GM21737 (cell line): ENCODE measurements around the gene CD83.
A peak's percentile ranks its signal among the peaks of the same experiment; 100 is the strongest.

ENCODE experiments used
- ATAC-seq: cut with Tn5 transposase; IDR thresholded peaks from one replicate; pipeline ENCODE4 v1.9.1; 2021; ENCODE audit warnings: mild to moderate bottlenecking, moderate library complexity; ENCODE audit not compliant: unreplicated experiment

CD83 gene

DNA sequence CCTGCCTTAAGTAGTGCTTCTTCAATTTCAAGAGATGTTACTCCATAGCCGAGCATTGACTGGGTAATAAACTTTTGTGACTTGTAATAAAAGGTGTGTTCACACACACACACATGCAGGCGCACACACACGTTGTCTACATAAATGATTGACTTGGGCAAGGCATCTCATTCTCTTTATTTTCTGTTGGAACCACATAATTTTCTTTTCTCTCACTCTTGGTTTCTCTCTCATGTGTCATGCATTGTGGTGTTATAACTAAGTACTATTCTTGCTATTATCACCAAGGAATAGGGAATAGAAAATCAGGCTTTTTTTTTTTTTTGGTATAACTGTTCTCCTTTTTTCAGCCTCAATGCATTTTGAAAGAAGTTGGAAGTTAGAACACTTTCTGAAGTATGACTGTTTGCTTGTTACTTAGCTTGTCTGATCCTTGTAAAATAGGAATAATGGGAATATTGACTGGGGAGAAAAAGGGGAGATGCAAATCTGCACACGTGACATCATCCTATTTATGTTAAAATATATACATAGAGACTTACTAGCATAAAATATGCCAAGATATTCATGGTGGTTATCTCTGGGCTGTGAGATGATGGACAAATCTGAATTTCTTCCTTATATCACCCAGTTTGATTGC, 26.1 kb upstream of the CD83 start:
- no peak for ATAC-seq

DNA sequence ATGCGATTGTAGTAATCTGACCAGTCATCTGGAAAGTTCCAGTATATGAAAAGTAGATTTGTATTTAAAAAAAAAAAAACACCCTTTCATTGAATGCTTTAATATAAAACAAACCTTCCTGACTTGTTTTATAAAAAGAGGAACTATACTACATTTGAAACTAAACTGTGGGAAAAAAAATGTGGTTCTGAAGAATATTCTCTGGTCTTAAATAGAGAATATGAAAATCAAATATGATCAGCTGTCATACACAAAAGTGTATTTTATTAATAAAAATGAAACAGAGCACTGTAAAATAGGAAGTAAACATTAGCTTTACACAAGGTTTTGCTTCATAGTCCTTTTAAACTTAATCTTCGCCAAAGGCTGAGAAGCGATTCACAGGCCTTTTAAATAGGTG, 25.3 kb upstream of the CD83 start:
- no peak for ATAC-seq

DNA sequence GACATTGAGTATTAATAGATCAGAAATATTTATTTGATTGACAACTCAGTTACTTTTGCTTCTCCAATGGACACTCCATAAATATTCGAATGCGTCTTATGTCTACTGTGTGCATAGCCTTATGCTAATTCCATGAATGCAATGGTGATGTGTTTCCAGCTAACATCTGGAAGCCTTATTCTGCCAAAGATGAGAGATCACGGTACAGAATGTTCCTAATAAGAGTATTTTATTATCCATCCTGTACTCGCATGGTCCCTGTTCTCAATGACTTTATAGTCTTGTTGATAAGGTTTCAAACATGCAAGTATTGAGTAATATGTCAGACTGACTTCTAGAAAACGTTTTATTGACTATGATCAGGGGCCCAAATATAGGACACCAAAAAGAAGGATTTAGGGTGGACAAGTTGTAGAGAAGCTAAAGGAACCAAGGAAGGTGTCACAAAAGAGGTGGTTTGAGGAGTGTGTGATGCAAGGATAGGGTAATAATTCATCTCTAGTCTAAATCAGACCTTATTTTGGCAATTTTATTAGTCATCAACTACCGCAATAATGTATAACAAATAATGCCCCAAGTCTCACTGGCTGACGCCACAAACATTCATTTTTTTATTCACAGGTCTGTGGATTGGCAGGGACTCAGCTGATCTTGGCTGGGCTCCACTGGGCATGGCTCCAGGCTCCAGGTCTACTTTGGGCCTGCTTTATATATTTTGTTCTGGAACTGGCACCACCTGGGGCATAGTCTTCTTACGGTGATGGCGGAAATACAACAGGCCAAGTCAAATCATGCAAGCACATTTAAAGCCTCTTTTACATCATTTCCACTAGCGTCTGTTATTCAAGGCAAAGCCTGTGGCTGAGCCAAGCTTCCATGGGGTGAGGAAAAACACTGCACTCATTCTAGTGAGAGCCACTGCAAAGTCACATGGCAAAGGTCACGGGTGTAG, 24.5 kb upstream of the CD83 start:
- ATAC-seq = no peak

DNA sequence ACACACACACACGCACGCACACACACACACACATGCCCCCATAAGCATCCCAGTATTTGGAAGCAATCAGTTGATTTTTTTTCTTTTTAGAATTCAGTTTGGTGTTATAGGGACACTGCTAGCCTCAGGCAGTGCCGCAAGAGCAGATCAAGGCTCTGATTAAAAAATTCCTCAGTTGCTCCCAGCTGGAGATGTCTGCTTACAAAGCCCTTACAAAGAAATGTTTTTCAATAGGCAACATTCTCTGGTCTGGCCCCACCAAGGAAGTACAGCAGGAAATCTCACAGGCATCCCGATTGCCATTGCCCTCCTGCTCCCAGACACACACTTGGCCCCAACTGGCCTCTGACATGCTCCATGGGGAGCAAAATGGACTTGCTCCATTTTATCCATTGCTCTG, 22.9 kb upstream of the CD83 start:
- no peak for ATAC-seq

DNA sequence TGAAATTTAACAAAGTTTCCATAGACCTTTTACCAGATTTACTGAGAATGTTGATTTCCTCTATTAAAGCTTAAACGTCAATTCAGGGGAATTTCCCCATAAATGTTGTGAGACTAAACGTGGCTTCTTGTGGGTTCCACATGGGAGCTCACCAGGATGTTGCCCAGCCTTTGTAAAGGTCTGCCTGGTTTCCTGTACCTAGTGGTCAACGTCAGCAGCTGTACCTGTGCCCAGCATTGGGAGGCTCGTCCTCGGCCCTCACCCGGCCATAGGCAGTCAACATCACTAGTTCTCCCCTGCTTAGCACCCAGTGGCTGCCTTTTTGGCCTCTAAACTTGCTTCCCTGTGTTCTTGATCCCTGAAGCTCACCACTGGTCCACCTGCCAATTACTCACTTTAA, 22.1 kb upstream of the CD83 start:
- ATAC-seq = peak; percentile 56

DNA sequence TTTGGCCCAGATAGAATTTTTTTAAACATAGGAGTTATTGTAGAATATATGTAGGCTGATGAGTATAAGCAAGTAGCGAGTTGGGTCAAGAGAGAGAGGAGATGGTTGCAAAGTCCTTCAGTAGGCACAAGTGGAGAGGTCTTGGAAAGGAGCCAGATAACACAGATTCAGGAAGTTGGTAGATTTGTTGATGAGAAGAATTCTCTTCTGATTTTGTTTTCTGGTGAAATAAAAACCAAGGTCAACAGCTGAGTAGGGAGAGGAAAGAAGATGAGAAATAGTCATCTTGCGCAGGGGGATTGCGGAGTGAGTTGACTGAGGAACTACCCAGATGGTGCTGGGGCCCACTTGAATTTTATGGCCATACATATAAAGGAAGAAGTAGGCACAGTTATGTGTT, 17.4 kb upstream of the CD83 start:
- no peak for ATAC-seq

DNA sequence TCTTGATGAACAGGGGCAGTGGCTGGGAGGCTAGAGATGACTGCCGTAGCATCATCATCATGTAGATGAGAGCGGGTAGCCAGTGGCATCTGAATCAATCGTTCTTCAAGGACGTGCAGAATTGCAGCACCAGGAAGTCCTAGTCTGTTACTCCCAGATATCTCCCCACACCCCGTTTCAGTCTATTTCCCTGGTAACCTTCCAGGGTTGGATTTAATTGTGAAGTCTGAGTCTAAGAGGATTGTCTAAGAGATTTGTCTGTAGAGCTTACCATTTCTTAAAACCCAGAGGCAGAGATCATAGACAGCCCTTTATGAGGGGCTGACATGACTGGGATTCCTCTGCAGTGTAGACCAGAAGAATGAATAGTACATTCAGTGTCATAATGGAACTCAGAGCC, 16.6 kb upstream of the CD83 start:
- ATAC-seq = no peak

DNA sequence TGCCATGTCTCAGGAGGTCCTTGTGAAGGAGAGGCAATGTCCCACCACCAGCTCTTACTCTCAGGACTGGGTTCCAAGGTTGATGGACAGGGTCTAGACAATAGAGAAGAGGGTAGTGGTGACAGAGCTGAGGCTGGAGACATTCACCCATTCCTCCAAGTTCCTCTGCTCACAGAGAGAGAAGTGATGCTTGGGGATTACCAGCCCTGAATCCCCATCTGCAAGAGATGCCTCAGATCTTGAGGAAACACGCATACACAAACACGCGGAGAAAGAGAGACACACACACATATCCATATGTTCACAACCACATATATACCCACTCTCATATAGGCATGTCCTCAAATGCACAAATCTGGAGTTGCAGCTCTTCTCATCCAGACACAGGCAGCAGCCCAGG, 15.2 kb upstream of the CD83 start:
- no peak for ATAC-seq

DNA sequence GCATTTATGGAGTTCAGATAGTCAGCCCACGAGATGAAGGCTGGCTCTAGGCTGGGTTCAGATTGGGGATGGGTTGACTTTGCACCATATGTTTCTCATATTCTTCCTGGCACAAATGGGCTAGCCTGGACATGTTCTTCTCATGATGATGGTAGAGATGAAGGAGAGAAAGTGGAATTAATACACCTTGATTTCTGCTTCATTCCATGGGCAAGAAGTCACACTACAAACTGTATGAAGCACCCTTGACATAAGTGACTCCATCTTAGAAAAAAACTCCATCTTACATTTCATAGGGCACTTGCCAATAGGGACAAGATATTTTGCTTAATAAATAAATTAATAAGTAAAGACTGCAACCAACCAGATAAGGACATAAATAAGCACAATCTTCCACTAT, 12.0 kb upstream of the CD83 start:
- no peak for ATAC-seq

DNA sequence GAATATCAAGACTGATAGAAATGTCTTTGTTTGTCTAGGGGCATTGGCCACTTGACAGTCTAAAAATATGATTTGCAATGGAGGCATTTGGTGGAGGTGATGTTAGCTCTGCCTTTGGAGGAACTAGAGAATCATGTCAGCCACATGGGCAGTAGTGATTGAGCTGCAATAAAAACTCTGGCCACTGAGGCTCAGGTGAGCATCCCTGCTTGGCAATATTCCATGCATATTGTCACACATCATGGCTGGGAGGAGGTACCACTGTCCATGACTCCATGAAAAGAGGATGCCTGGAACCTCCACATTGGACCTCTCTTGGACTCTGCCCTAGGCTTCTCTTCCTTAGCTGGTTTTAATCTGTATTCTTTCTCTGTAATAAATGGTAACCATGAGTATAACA, 10.6 kb upstream of the CD83 start:
- ATAC-seq = no peak

DNA sequence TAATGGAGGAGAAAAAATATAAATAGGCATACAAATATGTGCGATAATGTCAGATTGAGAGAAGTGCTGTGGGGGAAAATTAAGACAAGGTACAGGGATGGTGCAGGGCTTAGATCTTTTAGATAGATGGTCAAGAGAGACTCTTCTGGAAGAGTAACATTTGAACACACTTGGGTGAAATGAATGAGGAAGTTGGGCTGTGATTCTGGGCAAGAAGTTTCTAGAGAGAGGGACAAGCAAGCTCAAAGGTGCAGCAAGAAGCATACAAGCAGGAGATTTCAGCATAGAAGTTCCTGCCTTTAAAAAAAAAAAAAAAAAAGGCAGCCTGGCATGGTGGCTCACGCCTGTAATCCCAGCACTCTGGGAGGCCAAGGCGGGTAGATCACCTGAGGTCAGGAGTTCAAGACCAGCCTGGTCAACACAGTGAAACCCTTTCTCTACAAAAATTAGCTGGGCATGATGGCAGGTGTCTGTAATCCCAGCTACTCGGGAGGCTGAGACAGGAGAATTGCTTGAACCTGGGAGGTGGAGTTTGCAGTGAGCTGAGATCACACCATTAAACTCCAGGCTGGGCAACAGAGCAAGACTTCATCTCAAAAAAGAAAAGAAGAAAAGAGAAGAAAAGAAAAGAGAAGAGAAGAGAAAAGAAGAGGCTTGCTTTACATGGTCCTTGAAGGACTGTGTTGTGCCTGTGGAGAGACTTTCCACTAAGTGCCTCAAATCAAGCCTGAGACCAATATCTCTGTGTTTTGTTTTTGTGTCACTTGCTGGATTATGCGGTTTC, 9.7 kb upstream of the CD83 start:
- ATAC-seq = no peak

DNA sequence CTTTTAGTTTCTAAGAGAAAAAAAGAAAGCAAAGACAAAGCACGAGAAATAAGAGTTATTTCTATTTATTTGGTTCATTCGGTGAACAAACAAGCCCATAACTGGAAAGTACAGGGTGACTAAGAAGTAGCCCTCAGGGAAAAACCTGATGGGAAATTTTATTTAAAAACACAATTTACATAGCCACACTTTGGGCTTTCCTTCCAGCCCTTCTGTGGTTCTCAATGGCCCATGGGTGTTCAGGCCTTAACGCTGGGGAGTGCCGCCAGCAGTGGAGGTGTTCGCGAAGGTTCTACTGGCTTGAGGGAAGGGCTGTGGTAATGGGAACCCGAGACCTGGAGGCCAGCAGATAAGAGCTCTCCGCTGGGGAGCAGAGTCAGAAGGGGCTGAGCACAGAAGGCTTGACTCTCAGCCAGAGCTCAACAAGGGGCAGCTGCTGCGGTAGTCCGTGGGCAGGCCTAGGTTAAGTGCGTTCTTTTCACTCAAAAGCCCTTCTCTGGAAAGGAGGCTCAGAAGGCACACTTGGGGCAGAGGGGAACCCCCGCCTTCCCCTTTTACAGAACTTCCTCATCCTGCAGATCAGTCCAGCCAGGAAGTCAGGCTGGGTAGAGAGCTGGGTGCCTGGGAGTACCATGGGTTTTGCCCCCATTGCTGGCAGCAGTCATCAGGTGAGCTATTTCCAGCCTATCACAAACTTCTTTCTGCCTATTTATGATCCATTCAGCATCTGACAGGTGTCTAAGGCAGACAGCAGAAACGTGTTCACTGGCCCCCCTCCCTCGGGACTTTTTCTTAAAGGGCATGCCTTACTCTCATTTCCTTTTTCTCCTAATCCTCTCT, 8.8 kb upstream of the CD83 start:
- peak; percentile 67 for ATAC-seq

DNA sequence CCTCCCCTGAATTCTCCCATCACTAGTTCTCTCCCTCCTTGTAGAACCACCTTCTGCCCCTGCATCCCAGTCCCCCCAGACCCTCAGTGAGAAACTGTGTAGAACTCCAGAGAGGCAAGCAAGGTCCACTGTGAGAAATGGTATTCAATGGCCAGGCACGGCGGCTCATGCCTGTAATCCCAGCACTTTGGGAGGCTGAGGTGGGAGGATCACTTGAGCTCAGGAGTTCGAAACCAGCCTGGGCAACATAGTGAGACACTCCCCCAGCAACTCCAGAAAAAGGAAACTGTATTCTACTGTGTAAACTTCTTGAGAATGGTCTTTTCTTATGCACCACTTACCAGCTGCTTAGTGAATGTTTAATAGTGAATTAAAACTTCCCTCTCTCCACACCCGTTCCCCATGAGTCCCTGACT, 8.2 kb upstream of the CD83 start:
- ATAC-seq = peak; percentile 4

DNA sequence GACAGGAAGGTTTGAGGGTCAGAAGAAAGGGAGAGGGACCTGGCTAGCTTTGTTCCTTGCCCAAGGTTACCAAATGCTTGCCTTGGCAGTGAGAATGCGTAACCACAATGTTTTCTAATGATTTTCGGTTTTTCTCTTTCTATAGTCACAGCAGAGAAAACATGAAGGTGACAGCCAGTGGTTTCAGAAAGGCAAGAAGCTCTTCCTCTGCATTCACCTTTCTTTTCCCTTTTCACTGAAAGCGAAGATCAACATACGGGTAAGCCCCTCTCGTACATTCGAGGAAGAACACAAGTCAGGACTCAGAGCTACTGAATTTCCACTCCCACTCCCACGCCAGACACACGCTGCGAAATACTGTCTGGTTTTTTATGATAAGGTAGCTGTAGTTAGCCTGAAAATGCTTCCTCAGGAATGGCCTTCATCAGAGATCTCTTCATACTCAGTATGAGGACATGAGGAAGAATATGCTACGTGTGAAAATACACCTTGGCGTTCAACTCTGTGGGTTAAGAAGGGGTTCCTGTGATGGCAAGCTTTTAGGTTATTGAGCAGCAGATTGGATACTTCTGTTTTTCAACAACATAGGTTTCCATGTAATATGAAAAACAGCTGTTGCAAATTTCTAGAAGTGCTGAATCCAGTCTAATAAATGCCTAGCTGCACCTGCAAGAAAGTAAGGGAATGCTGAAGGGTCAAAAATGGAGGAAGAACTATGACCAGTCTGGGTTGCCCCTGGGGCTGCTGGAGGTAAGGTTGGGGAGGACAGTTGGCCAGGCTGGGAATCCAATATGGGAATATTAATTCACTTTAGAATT, 7.4 kb upstream of the CD83 start:
- ATAC-seq = peak; percentile 43

DNA sequence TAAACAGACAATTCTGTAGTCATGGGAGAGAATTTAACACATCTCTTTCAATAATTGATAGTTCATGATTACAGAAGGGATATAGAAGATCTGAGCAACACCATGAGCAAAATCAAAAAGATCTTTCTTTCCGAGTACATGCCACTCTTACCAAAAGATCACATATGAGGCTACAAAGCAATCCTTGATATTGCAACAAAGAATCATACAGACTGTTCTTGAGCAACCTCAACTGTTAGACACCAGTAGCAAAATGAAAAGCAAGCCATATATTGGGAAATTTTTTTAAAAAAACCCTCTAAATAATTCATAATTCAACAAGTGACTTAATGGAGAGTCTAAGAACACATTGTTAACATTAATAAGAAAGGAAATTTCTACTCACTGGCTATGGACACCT, 3.6 kb upstream of the CD83 start:
- no peak for ATAC-seq

DNA sequence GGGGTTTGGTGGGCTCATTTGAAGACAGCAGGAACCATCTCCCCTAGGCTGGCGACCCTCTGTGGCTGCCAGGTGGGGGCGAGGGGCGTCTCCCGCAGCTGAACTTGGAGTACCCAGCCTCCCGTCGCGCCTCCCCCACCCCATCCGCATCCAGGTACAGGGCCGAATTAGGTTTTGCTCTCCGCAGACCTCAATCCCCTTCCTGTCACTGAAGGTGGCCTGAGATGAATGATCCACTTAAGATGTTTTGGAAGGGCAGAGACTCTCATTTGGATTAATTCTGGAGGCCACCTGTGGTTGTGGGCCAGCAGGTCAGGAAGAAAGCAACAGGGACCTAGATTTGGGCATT, 493 bp downstream of the CD83 start:
- no peak for ATAC-seq

DNA sequence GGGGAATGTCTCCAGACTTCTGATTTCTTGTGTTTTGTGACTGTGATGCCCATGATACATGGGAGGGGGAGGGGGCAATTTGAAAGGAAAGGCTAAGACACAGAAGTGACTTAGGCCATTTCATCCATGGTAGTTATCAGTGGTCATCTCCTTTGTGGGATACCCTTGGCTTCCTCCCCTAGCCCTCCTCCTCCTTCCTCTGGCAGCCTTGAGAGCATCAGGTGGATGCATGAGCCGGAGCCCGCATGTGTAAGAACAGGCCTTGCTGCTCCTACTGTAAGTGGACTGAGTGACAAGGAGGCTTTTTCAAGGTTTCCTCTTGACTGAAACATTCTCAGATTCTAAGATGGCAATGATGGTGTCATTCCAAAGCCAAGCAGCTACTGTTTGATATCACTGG, 874 bp downstream of the CD83 start:
- no peak for ATAC-seq

DNA sequence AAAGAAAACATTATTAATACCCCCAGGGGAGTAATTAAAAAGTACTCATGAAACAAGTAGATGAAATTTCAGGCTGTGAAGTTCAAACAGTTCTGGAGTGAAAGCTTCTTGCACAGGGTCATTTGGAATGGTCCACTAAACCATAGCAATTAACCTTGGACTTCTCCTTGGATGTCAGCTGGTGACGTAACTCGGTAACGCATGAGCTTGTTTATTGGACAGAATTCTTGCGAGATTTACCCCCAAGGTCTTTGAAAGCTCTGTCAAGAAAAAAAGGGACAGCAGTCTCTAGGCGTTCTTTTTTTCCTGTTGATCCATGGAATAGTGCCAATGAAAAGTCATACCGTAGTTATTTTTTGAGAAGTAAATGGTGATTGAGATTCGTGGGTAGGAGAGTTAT, 2.2 kb downstream of the CD83 start:
- no peak for ATAC-seq

DNA sequence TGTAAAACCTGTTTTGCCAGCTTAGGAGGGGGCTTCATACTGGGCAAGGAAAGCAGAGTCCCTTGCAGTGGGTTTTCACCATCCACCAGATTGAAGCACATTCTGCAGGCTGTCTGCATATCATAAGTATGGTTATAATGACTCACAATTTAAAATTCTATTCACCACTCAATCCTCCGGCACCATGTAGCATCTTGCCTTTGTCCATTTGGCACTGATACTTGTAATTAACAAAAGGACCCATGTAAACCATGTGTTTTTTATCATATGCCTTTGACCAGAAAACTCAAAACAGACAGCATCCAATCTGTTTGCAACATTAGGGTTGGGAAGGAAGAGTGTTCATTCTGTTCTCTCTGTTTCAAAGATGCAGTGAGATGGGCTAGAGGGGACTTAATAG, 3.0 kb downstream of the CD83 start:
- no peak for ATAC-seq

DNA sequence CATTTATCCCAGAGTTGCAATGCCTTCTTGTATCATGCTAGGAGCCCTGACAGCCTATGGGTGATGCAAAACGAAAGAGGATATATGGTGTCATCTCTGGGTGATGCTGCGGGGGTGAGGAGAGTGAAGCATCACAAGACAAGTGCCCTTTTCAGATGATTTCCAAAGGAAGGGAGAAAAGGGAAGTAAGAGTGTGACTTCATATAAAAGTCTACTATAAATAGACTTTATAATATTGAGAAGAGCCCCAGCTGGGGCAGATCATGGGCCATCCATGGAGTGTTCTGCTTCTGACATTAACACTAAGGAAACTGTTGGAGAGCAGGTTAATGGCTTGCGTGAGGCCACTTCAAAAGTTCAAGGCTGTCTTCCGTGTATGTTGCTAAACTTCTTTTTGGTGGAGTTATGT, 4.4 kb downstream of the CD83 start:
- ATAC-seq = peak; percentile 46
